Measurements from ENCODE around the gene AQP7.

DNA sequence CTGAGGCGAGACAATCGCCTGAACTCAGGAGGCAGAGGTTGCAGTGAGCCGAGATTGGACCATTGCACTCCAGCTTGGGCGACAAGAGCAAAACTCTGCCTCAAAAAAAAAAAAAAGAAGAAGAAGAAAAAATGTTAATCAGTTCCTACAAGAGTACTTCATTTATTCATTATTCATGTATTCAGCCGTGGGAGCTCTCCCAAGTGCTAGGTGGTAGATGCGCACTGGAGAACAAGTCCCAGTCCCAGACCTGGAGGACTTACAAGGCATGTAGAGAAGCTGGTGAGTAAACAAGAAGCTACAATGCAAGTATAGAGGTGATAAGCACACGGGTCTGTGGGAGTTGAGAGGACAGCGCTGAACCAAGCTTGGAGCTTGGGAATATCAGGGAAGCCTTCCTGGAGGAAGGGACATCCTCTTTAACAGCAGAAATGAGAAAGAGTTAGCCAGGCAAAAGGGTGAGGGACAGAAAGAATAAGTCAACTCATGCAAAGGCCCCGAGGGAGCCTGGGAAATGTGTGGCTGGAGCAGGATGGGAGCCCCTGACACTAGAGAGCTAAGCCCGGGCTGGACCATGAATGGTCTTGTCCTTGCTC, 17.4 kb upstream of the AQP7 start:
- TF ChIP-seq POLR2A (IDR thresholded peaks at IDR 0.05; ENCODE audit: low read depth, low read length) (no peak), POLR2AphosphoS5 (IDR thresholded peaks at IDR 0.05; ENCODE audit: low read depth, low read length) (no peak), TAF1 (IDR thresholded peaks at IDR 0.05; ENCODE audit: low read depth, low read length) (no peak), SPI1 (IDR thresholded peaks at IDR 0.05; ENCODE audit: low read depth, low read length) (no peak), POU2F2 (IDR thresholded peaks at IDR 0.05; ENCODE audit: low read depth, low read length) (no peak)

Measured in GM12891 (cell line).